ENCODE results near the gene CXCR4. TPM values are rescaled to one million over a fixed set of nuclear protein-coding genes. Genes with fewer than 3 reads are reported as not detected.

Gene CXCR4
- total RNA-seq, 1 experiment from 2014 or later, result 1.3 TPM

DNA sequence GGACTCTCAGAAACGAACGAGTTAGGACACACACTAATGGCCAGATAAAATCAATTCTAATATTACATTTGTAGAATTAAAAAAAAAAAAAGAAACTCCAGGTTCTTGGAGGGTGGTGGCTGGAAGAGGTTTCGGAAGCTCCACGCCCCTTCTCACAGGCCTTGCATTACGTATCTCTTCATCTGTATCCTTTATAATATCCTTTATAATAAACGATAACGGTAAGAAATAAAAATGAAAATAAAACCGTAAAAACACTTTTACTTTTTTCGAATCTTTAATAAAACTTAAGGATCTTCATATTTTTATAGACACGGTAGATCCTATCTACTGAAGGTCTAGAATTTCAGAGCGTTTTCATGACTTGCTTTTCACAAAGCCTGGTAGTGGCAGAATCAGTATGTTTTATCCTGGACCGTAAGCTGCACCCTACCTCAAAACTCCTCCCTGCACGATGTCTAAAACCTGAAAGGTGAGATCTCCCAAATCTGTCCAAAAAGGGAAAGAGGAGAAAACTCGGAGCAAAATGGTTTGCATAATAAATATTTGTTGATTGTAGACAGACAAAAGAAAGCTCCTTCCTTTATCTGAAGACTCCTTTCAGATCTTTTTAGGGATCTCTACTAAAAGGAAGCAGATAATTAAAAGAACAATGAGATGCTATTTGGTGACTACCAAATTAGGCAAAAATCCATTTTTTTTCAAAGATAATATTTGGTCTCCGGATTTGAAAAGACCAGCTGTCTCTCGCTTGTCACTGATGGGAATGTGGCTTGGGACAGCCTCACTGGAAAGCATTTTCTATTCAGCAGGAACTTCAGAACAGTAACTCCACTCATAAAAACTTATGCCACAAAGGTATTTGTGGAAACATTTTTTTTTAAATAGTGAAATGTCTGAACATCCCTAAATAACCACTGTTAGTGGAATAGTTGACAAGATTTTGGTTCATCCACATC lies 2.0 kb upstream of the CXCR4 start (continued):
- TF ChIP-seq FOXP4 (CRISPR knock-in tag; IDR thresholded peaks at IDR 0.05), result no peak
- TF ChIP-seq, protein P1, sequence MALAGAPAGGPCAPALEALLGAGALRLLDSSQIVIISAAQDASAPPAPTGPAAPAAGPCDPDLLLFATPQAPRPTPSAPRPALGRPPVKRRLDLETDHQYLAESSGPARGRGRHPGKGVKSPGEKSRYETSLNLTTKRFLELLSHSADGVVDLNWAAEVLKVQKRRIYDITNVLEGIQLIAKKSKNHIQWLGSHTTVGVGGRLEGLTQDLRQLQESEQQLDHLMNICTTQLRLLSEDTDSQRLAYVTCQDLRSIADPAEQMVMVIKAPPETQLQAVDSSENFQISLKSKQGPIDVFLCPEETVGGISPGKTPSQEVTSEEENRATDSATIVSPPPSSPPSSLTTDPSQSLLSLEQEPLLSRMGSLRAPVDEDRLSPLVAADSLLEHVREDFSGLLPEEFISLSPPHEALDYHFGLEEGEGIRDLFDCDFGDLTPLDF (CRISPR knock-in tag; IDR thresholded peaks at IDR 0.05), result no peak
- TF ChIP-seq E2F4 (CRISPR knock-in tag; IDR thresholded peaks at IDR 0.05; ENCODE audit: borderline replicate concordance, low read depth), result no peak
- no peak for TF ChIP-seq PRRX2 (CRISPR knock-in tag; IDR thresholded peaks at IDR 0.05)
- no peak for TF ChIP-seq ETV6 (CRISPR knock-in tag; IDR thresholded peaks at IDR 0.05)
- TF ChIP-seq, protein P2, sequence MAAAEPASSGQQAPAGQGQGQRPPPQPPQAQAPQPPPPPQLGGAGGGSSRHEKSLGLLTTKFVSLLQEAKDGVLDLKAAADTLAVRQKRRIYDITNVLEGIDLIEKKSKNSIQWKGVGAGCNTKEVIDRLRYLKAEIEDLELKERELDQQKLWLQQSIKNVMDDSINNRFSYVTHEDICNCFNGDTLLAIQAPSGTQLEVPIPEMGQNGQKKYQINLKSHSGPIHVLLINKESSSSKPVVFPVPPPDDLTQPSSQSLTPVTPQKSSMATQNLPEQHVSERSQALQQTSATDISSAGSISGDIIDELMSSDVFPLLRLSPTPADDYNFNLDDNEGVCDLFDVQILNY (CRISPR knock-in tag; IDR thresholded peaks at IDR 0.05), result no peak

DNA sequence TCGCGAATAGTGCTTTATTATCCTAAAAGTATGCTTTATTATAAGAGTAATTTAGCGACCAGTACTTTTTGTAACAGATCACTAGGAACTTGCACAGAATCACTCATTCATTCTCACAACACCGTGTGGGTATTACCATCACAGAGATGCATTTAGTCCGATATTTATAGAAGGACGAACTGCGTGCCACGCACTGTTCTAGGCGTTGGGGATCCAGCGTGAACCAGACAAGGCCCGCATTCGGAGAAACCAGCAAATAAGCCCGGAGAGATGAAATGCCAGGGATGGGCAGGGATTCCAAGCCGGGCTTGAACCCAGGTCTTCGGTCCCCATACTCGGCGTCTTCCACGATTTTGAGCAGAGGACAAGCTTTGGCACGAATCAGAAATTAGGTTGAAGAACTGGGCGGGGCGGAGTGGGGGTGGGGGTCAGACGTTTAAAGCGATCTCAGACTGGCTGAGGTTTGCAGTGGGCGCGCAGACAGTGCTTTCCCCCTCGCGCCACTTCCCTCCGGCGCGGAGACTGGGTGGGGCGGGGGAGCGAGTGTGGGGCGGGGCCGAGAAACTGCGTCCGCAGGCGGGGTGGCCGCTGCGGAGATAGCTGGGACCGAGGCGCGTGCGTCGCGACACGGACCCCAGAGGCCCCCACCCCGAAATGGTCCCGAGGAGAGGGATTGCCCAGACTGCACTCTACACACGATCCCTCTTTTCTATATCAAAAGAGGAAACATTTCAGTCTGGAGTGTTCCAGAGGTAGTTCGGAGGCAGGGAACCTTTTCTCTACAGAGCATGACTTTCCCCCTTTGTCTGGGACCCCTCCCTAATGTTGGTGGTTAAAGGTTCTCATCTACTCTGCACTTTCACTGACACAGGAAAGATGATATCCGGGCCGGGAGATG lies 1.1 kb upstream of the CXCR4 start:
- TF ChIP-seq ZBTB21 (CRISPR knock-in tag; IDR thresholded peaks at IDR 0.05; ENCODE audit: borderline replicate concordance) (no peak), SP1 (CRISPR knock-in tag; conservative IDR thresholded peaks at IDR 0.05) (0 out of 2 replicates have a peak, but pooled peaks have one; percentile 20), ATF3 (CRISPR knock-in tag; conservative IDR thresholded peaks at IDR 0.05) (no peak), ZNF532 (CRISPR knock-in tag; IDR thresholded peaks at IDR 0.05; ENCODE audit: borderline replicate concordance) (no peak), ZNF263 (CRISPR knock-in tag; IDR thresholded peaks at IDR 0.05; ENCODE audit: low read depth) (no peak), PRDM15 (CRISPR knock-in tag; IDR thresholded peaks at IDR 0.05) (no peak)
- TF ChIP-seq, protein P3, sequence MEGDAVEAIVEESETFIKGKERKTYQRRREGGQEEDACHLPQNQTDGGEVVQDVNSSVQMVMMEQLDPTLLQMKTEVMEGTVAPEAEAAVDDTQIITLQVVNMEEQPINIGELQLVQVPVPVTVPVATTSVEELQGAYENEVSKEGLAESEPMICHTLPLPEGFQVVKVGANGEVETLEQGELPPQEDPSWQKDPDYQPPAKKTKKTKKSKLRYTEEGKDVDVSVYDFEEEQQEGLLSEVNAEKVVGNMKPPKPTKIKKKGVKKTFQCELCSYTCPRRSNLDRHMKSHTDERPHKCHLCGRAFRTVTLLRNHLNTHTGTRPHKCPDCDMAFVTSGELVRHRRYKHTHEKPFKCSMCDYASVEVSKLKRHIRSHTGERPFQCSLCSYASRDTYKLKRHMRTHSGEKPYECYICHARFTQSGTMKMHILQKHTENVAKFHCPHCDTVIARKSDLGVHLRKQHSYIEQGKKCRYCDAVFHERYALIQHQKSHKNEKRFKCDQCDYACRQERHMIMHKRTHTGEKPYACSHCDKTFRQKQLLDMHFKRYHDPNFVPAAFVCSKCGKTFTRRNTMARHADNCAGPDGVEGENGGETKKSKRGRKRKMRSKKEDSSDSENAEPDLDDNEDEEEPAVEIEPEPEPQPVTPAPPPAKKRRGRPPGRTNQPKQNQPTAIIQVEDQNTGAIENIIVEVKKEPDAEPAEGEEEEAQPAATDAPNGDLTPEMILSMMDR (IDR thresholded peaks at IDR 0.05), result no peak
- peaks cover 39% of the 10 kb centered on the region for H3K4me1 Mint-ChIP-seq
- no peaks in the 10 kb centered on the region for H3K9me3 Mint-ChIP-seq
- POLR2A ChIA-PET, result interaction anchor here (1.2 to 1.4 kb wide), 2 partner anchors 11 to 167 kb away, joined by 3 to 4 read pairs; no protein-coding TSS in a partner anchor
- H3K4me3 Mint-ChIP-seq, result peak overlapping the region; percentile 85
- DNase-seq (ENCODE audit: low spot score) (peak; percentile 66), ATAC-seq (peak; percentile 14)
- H3K36me3 Mint-ChIP-seq, result peaks cover 5% of the 10 kb centered on the region
- CTCF ChIA-PET, result interaction anchor here (1.1 to 2.0 kb wide), 2 partner anchors 122 to 265 kb away, joined by 4 to 13 read pairs; no protein-coding TSS in a partner anchor
- H3K27ac Mint-ChIP-seq, result no peak overlapping the region
- peaks cover 71% of the 10 kb centered on the region for H3K27me3 Mint-ChIP-seq (ENCODE audit: low read depth)

All from WTC11 (cell line).